ENCODE measurements around the gene WDR44. TPM values are rescaled to one million over a fixed set of nuclear protein-coding genes. Genes with fewer than 3 reads are reported as not detected.

Gene WDR44
- total RNA-seq, 1 donor from 2014 or later = 19.0 TPM

- no peaks in the 10 kb centered on the region for H3K4me1 ChIP-seq (ENCODE audit: insufficient read depth, low read length)
- no peaks in the 10 kb centered on the region for H3K9me3 ChIP-seq (ENCODE audit: insufficient read depth, low read depth, low read length)
- H3K4me2 ChIP-seq (ENCODE audit: low read length) = no peak overlapping the region
- H3K27ac ChIP-seq (ENCODE audit: low read depth, low read length) = no peak overlapping the region
- H4K20me1 ChIP-seq (ENCODE audit: insufficient read depth, low read length) = no peaks in the 10 kb centered on the region
- Mint-ChIP-seq H3K27ac (ENCODE audit: unreplicated experiment) (no peak overlapping the region), H3K4me1 (ENCODE audit: low read depth, unreplicated experiment) (peaks cover 2% of the 10 kb centered on the region), H3K4me3 (ENCODE audit: unreplicated experiment) (no peak overlapping the region), H3K36me3 (ENCODE audit: low read depth, unreplicated experiment) (no peaks in the 10 kb centered on the region), H3K9me3 (ENCODE audit: unreplicated experiment) (no peaks in the 10 kb centered on the region), H3K27me3 (ENCODE audit: low read depth, unreplicated experiment) (no peaks in the 10 kb centered on the region)
- no peaks in the 10 kb centered on the region for H3K79me2 ChIP-seq (ENCODE audit: insufficient read depth, low read length)
- no peak for FAIRE-seq
- TF ChIP-seq EZH2 (IDR thresholded peaks at IDR 0.05; ENCODE audit: insufficient read depth, low read length) (no peak), CTCF (IDR thresholded peaks at IDR 0.05; ENCODE audit: insufficient read depth, low read depth, low read length) (no peak)
- no peaks in the 10 kb centered on the region for H3K27me3 ChIP-seq (ENCODE audit: insufficient read depth, low read length)
- DNase-seq (ENCODE audit: low read depth) = no peak
- no peak overlapping the region for H2AFZ ChIP-seq (ENCODE audit: low read depth, low read length)
- H3K9ac ChIP-seq (ENCODE audit: low read length) = no peak overlapping the region
- H3K36me3 ChIP-seq (ENCODE audit: insufficient read depth, low read length) = no peaks in the 10 kb centered on the region
- no peak overlapping the region for H3K4me3 ChIP-seq (ENCODE audit: insufficient read depth, low read depth, low read length)
These were observed 21.3 kb upstream of the WDR44 start for GRCh38 chrX:118324588-118324987.

DNA sequence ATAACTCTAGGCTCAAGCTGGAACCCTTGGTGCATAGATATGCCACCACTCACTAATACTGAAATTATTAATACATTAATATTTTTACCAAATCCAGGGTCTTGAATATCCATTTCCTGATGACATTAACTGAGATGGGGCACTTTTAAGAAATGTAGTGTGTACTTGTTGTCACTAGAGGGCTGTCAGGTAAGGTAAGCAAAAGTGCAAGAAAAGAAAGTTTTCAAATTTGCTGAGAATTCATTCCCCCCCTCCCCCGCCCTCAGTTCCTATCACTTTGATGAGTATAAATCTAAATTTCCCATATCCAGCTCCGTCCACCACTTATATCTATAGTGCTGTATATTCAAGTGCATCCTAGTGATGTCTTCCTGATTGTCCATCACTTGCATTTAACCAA lies 20.5 kb upstream of the WDR44 start:
- Histone ChIP-seq H3K9me3 (ENCODE audit: insufficient read depth, low read depth, low read length) (no peaks in the 10 kb centered on the region), H3K27me3 (ENCODE audit: insufficient read depth, low read length) (no peaks in the 10 kb centered on the region), H3K4me1 (ENCODE audit: insufficient read depth, low read length) (no peaks in the 10 kb centered on the region), H3K27ac (ENCODE audit: low read depth, low read length) (no peak overlapping the region), H4K20me1 (ENCODE audit: insufficient read depth, low read length) (no peaks in the 10 kb centered on the region), H3K4me2 (ENCODE audit: low read length) (no peak overlapping the region), H3K79me2 (ENCODE audit: insufficient read depth, low read length) (no peaks in the 10 kb centered on the region), H3K4me3 (ENCODE audit: insufficient read depth, low read depth, low read length) (no peak overlapping the region), H3K36me3 (ENCODE audit: insufficient read depth, low read length) (no peaks in the 10 kb centered on the region), H3K9ac (ENCODE audit: low read length) (no peak overlapping the region), H2AFZ (ENCODE audit: low read depth, low read length) (no peak overlapping the region)
- no peak overlapping the region for H3K27ac Mint-ChIP-seq (ENCODE audit: unreplicated experiment)
- no peaks in the 10 kb centered on the region for H3K36me3 Mint-ChIP-seq (ENCODE audit: low read depth, unreplicated experiment)
- no peak for DNase-seq (ENCODE audit: low read depth)
- H3K27me3 Mint-ChIP-seq (ENCODE audit: low read depth, unreplicated experiment) = no peaks in the 10 kb centered on the region
- no peaks in the 10 kb centered on the region for H3K9me3 Mint-ChIP-seq (ENCODE audit: unreplicated experiment)
- H3K4me1 Mint-ChIP-seq (ENCODE audit: low read depth, unreplicated experiment) = no peaks in the 10 kb centered on the region
- TF ChIP-seq CTCF (IDR thresholded peaks at IDR 0.05; ENCODE audit: insufficient read depth, low read depth, low read length) (peak; percentile 10), EZH2 (IDR thresholded peaks at IDR 0.05; ENCODE audit: insufficient read depth, low read length) (no peak)
- H3K4me3 Mint-ChIP-seq (ENCODE audit: unreplicated experiment) = no peak overlapping the region
- FAIRE-seq = peak; percentile 80

GRCh38 chrX:118329175-118329574 lies 16.7 kb upstream of the WDR44 start:
- no peak for FAIRE-seq

More at GRCh38 chrX:118329175-118329574, 16.7 kb upstream of the WDR44 start:
- H3K4me2 ChIP-seq (ENCODE audit: low read length) = no peak overlapping the region
- H3K36me3 Mint-ChIP-seq (ENCODE audit: low read depth, unreplicated experiment) = no peaks in the 10 kb centered on the region
- H3K9ac ChIP-seq (ENCODE audit: low read length) = no peak overlapping the region
- no peaks in the 10 kb centered on the region for H3K27me3 ChIP-seq (ENCODE audit: insufficient read depth, low read length)
- no peak overlapping the region for H3K4me3 ChIP-seq (ENCODE audit: insufficient read depth, low read depth, low read length)
- no peaks in the 10 kb centered on the region for H4K20me1 ChIP-seq (ENCODE audit: insufficient read depth, low read length)
- H3K4me3 Mint-ChIP-seq (ENCODE audit: unreplicated experiment) = no peak overlapping the region
- no peaks in the 10 kb centered on the region for H3K9me3 ChIP-seq (ENCODE audit: insufficient read depth, low read depth, low read length)
- no peaks in the 10 kb centered on the region for H3K4me1 ChIP-seq (ENCODE audit: insufficient read depth, low read length)
- no peaks in the 10 kb centered on the region for H3K4me1 Mint-ChIP-seq (ENCODE audit: low read depth, unreplicated experiment)
- no peak overlapping the region for H2AFZ ChIP-seq (ENCODE audit: low read depth, low read length)
- DNase-seq (ENCODE audit: low read depth) = no peak
- H3K27ac Mint-ChIP-seq (ENCODE audit: unreplicated experiment) = no peak overlapping the region
- no peaks in the 10 kb centered on the region for H3K79me2 ChIP-seq (ENCODE audit: insufficient read depth, low read length)
- H3K27ac ChIP-seq (ENCODE audit: low read depth, low read length) = no peak overlapping the region
- H3K9me3 Mint-ChIP-seq (ENCODE audit: unreplicated experiment) = no peaks in the 10 kb centered on the region
- no peaks in the 10 kb centered on the region for H3K27me3 Mint-ChIP-seq (ENCODE audit: low read depth, unreplicated experiment)
- no peaks in the 10 kb centered on the region for H3K36me3 ChIP-seq (ENCODE audit: insufficient read depth, low read length)
- TF ChIP-seq CTCF (IDR thresholded peaks at IDR 0.05; ENCODE audit: insufficient read depth, low read depth, low read length) = no peak
- no peak for TF ChIP-seq EZH2 (IDR thresholded peaks at IDR 0.05; ENCODE audit: insufficient read depth, low read length)
